K562 (cell line): Measurements from ENCODE around the gene RASGRP1. TPM values are rescaled to one million over a fixed set of nuclear protein-coding genes. Genes with fewer than 3 reads are reported as not detected.

ENCODE experiments used
- ATAC-seq: fragments of 200-7000 bp; cut with Tn5 transposase; 3 replicates; pipeline ENCODE4 v1.9.1; 2020; ENCODE audit warnings: moderate library complexity
- BruUV-seq: library from RNA; stranded (reverse); fragments of 400-500 nt; replicated peaks from 2 replicates; lab custom pipeline; 2021; lab: Mats Ljungman, UMichigan
- CTCF ChIA-PET: fragments of 300-600 bp; formaldehyde crosslinking; extraction: SDS; loops from one replicate; lab custom pipeline; 2021; ENCODE audit warnings: low intra/inter-chr PET ratio; lab: Yijun Ruan, JAX
- POLR2A ChIA-PET: fragments of 300-600, 350-650 bp; sonication (Branson Sonifier 250); formaldehyde crosslinking; extraction: SDS; loops from one replicate; lab custom pipeline; 2021; ENCODE audit warnings: antibody characterized with exemption, inconsistent platforms; lab: Yijun Ruan, JAX
- DNase-seq, 4 experiments: peaks; one replicate each; pipeline versions ENCODE4 v3.0.0 to v3.0.0-alpha.2; 2011 to 2018; ENCODE audit warnings: low spot score in 3 of 4, mixed read lengths in 3 of 4; ENCODE audit errors: extremely low read depth in 1 of 4
- FAIRE-seq: peaks from 2 replicates; lab custom pipeline; 2011; peaks lifted over from hg19 to GRCh38; lab: Jason Lieb, UNC
- H2AFZ ChIP-seq: 2 replicates; pipeline ENCODE4 v1.6.0; 2011; ENCODE audit warnings: low read depth, low read length, control low read depth, inconsistent platforms
- H3K27ac ChIP-seq: fragments of 200-600 bp; 3 replicates; pipeline ENCODE4 v1.8.0; 2011; ENCODE audit warnings: low read depth, mild to moderate bottlenecking, control low read depth, inconsistent platforms, low read length, moderate library complexity, mixed read lengths; ENCODE audit errors: extremely low read depth
- H3K27me3 ChIP-seq, 2 experiments: fragments of 300-600 bp in 1 of 2; 2 replicates in 1 of 2; 3 replicates in 1 of 2; pipeline versions ENCODE4 v1.6.0 to v1.8.0; 2011; ENCODE audit warnings: inconsistent platforms in 2 of 2, low read length in 2 of 2, mild to moderate bottlenecking in 1 of 2, mixed read lengths in 1 of 2, moderate library complexity in 1 of 2; ENCODE audit not compliant: control insufficient read depth in 2 of 2, insufficient read depth in 2 of 2
- H3K36me3 ChIP-seq: fragments of 300-600 bp; 3 replicates; pipeline ENCODE4 v1.8.0; 2011; ENCODE audit warnings: mild to moderate bottlenecking, low read length, inconsistent platforms; ENCODE audit not compliant: control insufficient read depth, insufficient read depth
- H3K4me1 ChIP-seq, 2 experiments: fragments of 200-600 bp in 1 of 2; replicated peaks in 1 of 2; 2 replicates in 1 of 2; 3 replicates in 1 of 2; pipeline versions ENCODE4 v1.5.1 to v1.8.0; 2011; ENCODE audit warnings: inconsistent platforms in 2 of 2, low read length in 2 of 2, mild to moderate bottlenecking in 1 of 2, mixed read lengths in 1 of 2, moderate library complexity in 1 of 2; ENCODE audit not compliant: control insufficient read depth in 2 of 2, insufficient read depth in 2 of 2
- H3K4me2 ChIP-seq: 2 replicates; pipeline ENCODE4 v1.6.1; 2011; ENCODE audit warnings: low read length, control low read depth, inconsistent platforms, mixed read lengths; ENCODE audit not compliant: insufficient read depth
- H3K4me3 ChIP-seq: fragments of 200-600 bp; sonication (generic), shearing (Covaris generic); 2 replicates; pipeline ENCODE4 v1.5.1; 2016; ENCODE audit warnings: control low read depth, inconsistent platforms
- H3K79me2 ChIP-seq: fragments of 200-600 bp; 3 replicates; pipeline ENCODE4 v1.8.0; 2011; ENCODE audit warnings: low read length, inconsistent platforms; ENCODE audit not compliant: control insufficient read depth, insufficient read depth
- H3K9ac ChIP-seq, 2 experiments: 2 replicates each; pipeline versions ENCODE4 v1.6.0 to v1.6.1; 2011; ENCODE audit warnings: low read depth in 2 of 2, low read length in 2 of 2, control low read depth in 1 of 2, inconsistent platforms in 1 of 2, mild to moderate bottlenecking in 1 of 2, mixed read lengths in 1 of 2; ENCODE audit not compliant: insufficient read depth in 1 of 2
- H3K9me1 ChIP-seq: one replicate; pipeline ENCODE4 v1.6.0; 2011; ENCODE audit warnings: inconsistent platforms, mild to moderate bottlenecking, low read length, moderate library complexity; ENCODE audit not compliant: control insufficient read depth, insufficient read depth
- H3K9me3 ChIP-seq: replicated peaks from 2 replicates; pipeline ENCODE4 v1.5.1; 2011; ENCODE audit warnings: low read depth, low read length, inconsistent platforms; ENCODE audit not compliant: control insufficient read depth, insufficient read depth
- H4K20me1 ChIP-seq: replicated peaks from 2 replicates; pipeline ENCODE4 v1.6.1; 2011; ENCODE audit warnings: low read length, inconsistent platforms, mixed read lengths; ENCODE audit not compliant: control insufficient read depth, insufficient read depth
- BRD4 ChIP-seq: fragments of 200-600 bp; sonication (generic); IDR thresholded peaks from 2 replicates; pipeline ENCODE4 v1.6.1; 2017; ENCODE audit warnings: inconsistent platforms
- CAMTA2 ChIP-seq: fragments of 250-450 bp; sonication (Bioruptor Pico); conservative IDR thresholded peaks from 2 replicates; pipeline ENCODE4 v1.5.1; 2022
- EWSR1 ChIP-seq: fragments of 450-650 bp; IDR thresholded peaks from 2 replicates; pipeline ENCODE4 v1.6.1; 2018; ENCODE audit warnings: borderline replicate concordance, mild to moderate bottlenecking, low read depth, moderate library complexity; ENCODE audit not compliant: partially characterized antibody
- HLTF ChIP-seq: fragments of 450-650 bp; IDR thresholded peaks from 2 replicates; pipeline ENCODE4 v1.6.1; 2016
- HNRNPH1 ChIP-seq: fragments of 200-400 bp; formaldehyde crosslinking; optimal IDR thresholded peaks from 2 replicates; pipeline ENCODE3; 2017; ENCODE audit warnings: low read depth, mild to moderate bottlenecking, low read length, moderate library complexity
- KLF16 ChIP-seq: IDR thresholded peaks from 2 replicates; pipeline ENCODE4 v1.6.1; 2016; ENCODE audit warnings: antibody characterized with exemption
- MEIS2 ChIP-seq: fragments of 450-650 bp; IDR thresholded peaks from 2 replicates; pipeline ENCODE4 v1.6.1; 2014; ENCODE audit warnings: mild to moderate bottlenecking; ENCODE audit not compliant: partially characterized antibody
- PHB2 ChIP-seq: fragments of 450-650 bp; IDR thresholded peaks from 2 replicates; pipeline ENCODE4 v1.6.1; 2017; ENCODE audit warnings: low read depth
- RBM17 ChIP-seq: fragments of 200-400 bp; formaldehyde crosslinking; IDR thresholded peaks from 2 replicates; pipeline ENCODE4 v1.6.1; 2017; ENCODE audit warnings: low read depth, mild to moderate bottlenecking, low read length, borderline replicate concordance
- SLC30A9 ChIP-seq: fragments of 250-450 bp; sonication (Bioruptor Pico); IDR thresholded peaks from 2 replicates; pipeline ENCODE4 v1.8.0; 2022; ENCODE audit warnings: mild to moderate bottlenecking, moderate library complexity
- SNRNP70 ChIP-seq: fragments of 200-400 bp; formaldehyde crosslinking; optimal IDR thresholded peaks from 2 replicates; pipeline ENCODE3; 2017; ENCODE audit warnings: low read depth, low read length
- TAL1 ChIP-seq: fragments of 450-650 bp; IDR thresholded peaks from 2 replicates; pipeline ENCODE4 v1.6.1; 2016; ENCODE audit warnings: mild to moderate bottlenecking
- TRIM28 ChIP-seq: fragments of 450-650 bp; IDR thresholded peaks from 2 replicates; pipeline ENCODE4 v1.6.1; 2017
- ZNF217 ChIP-seq: sonication (generic); formaldehyde crosslinking; IDR thresholded peaks from 2 replicates; pipeline ENCODE4 v1.8.0; 2022; ENCODE audit warnings: mild to moderate bottlenecking, missing genetic modification reagents
- ZNF583 ChIP-seq: fragments of 250-450 bp; sonication (Bioruptor Pico); IDR thresholded peaks from 2 replicates; pipeline ENCODE4 v1.4.0; 2020
- ZNF76 ChIP-seq: fragments of 250-450 bp; sonication (Bioruptor Pico); IDR thresholded peaks from 2 replicates; pipeline ENCODE4 v1.4.0; 2020; ENCODE audit warnings: mild to moderate bottlenecking, moderate library complexity, borderline replicate concordance
- WGBS: fragments of 100-300 bp; shearing (Covaris generic); methylation state at CpG from one replicate; pipeline ENCODE4 v1.1.6; 2016; ENCODE audit warnings: low coverage, mixed read lengths; ENCODE audit not compliant: insufficient coverage; ENCODE audit errors: missing lambda C conversion rate; 5-methylcytosine and 5-hydroxymethylcytosine counted together
- in situ Hi-C: fragments of 300-500 bp; cut with MboI; formaldehyde crosslinking; loops from 4 replicates; pipeline ENCODE4 v1.15.0; 2018; ENCODE audit warnings: inconsistent platforms, mixed read lengths
- intact Hi-C: fragments of 100-400 bp; cut with micrococcal nuclease; formaldehyde crosslinking; loops from 2 replicates; pipeline ENCODE4 v1.14.2; 2022
- polyA plus RNA-seq, 8 experiments: library from polyadenylated mRNA; depleted of rRNA in 4 of 8; stranded (reverse) in 5 of 8; unstranded in 3 of 8; fragments of >200 nt; fragmentation: Nextera tagmentation in 2 of 8; fragmentation: Illumina TruSeq in 1 of 8; extraction: Ambion mirVana in 2 of 8; extraction: Trizol in 1 of 8; gene quantifications; 2 replicates each; pipeline versions ENCODE4 v1.2.1 to v1.2.3, GENCODE V29; 2011 to 2014; ENCODE audit warnings: inconsistent platforms in 1 of 8, missing spikeins in 1 of 8
- total RNA-seq, 7 experiments: library from RNA; depleted of rRNA in 6 of 7; stranded (reverse); fragments of >200 nt in 6 of 7; fragmentation: Illumina TruSeq in 2 of 7; extraction: Trizol in 2 of 7; gene quantifications; 2 replicates each; pipeline versions ENCODE4 v1.2.1 to v1.2.3, GENCODE V29; 2011 to 2021; ENCODE audit warnings: low replicate concordance in 1 of 7
- TF ChIP-seq, protein P1 (sequence below): fragments of 250-450 bp; sonication (Bioruptor Pico); IDR thresholded peaks from 2 replicates; pipeline ENCODE4 v1.8.0; 2021; ENCODE audit warnings: borderline replicate concordance, mild to moderate bottlenecking, moderate library complexity; ENCODE audit not compliant: poor library complexity, severe bottlenecking
- TF ChIP-seq, protein P2 (sequence below), 2 experiments: fragments of 450-650 bp in 1 of 2; sonication (generic) in 1 of 2; formaldehyde crosslinking in 1 of 2; IDR thresholded peaks in 1 of 2; conservative IDR thresholded peaks in 1 of 2; 2 replicates each; pipeline versions ENCODE4 v1.6.1 to v1.8.1; 2016 to 2023; ENCODE audit warnings: mild to moderate bottlenecking in 2 of 2, moderate library complexity in 2 of 2, inconsistent platforms in 1 of 2, missing genetic modification reagents in 1 of 2
- TF ChIP-seq, protein P3 (sequence below): sonication (generic); IDR thresholded peaks from 2 replicates; pipeline ENCODE4 v1.6.1; 2016
- TF ChIP-seq, protein P4 (sequence below): sonication (generic); formaldehyde crosslinking; IDR thresholded peaks from 2 replicates; pipeline ENCODE4 v1.5.0; 2020; ENCODE audit warnings: missing genetic modification reagents

Gene RASGRP1
- total and polyA plus RNA-seq, 9 of the 15 experiments (the other 6 are each of a cell fraction or from before 2014, with no cell fraction given): 0.14 to 0.72 (median 0.31) TPM

DNA sequence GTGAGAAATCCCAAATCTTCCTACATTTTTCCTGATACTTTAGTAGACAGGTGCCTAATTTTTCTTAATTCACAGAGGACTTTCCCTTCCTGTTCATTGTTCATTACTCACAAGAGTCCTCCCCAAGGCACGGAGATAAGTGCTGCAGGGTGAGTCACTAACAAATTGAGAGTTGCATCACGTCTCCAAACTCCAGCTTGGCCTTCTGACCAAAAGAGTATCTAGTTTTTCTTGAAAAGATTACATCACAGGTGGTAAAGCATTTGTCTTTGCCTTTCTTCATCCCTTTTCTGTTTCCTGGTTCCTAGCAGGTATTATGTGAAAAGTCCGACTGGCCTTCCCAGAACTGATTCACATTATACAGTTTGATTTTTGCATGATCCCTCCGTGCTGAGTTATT lies 24.9 kb upstream of the RASGRP1 start (continued):
- TF ChIP-seq, protein P1, sequence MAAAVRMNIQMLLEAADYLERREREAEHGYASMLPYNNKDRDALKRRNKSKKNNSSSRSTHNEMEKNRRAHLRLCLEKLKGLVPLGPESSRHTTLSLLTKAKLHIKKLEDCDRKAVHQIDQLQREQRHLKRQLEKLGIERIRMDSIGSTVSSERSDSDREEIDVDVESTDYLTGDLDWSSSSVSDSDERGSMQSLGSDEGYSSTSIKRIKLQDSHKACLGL (CRISPR knock-in tag): no peak
- TF ChIP-seq BRD4 (no peak), HNRNPH1 (no peak), SLC30A9 (CRISPR knock-in tag) (no peak), TAL1 (no peak)
- TF ChIP-seq, protein P2, sequence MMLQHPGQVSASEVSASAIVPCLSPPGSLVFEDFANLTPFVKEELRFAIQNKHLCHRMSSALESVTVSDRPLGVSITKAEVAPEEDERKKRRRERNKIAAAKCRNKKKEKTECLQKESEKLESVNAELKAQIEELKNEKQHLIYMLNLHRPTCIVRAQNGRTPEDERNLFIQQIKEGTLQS (IDR thresholded peaks at IDR 0.05): peak; percentile 99
- TF ChIP-seq, protein P2 (CRISPR knock-in tag; conservative IDR thresholded peaks at IDR 0.05): peak; percentile 81; the same call in 1 of the 2 replicates

DNA sequence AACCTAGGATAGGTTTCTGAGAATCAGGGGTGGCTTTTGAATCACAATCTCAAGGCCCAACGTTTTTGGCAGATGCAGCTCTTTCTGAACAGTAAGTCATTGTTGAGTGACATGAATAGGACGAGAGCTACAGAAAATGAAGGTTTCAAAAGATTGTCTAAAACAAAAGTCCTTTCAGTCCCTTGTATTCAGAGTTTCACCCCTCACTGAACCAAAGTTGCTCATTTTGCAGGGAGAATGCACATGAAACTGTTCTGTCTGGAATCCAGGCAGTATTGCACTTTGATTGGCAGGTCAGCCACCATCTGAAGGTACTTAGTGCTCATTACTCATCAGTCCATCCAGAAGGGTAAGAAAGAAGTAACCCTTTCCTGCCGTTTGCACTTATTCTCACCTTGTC lies 24.1 kb upstream of the RASGRP1 start:
- ATAC-seq: peak; percentile 80
- TF ChIP-seq ZNF76 (CRISPR knock-in tag): no peak
- TF ChIP-seq TRIM28: no peak
- no peak for TF ChIP-seq ZNF217
- TF ChIP-seq HLTF: no peak
- 0 out of 2 replicates have a peak, but pooled peaks have one; percentile 33 for TF ChIP-seq ZNF583 (CRISPR knock-in tag)
- no peak for TF ChIP-seq EWSR1
- TF ChIP-seq PHB2: no peak
- peak; percentile 88 for TF ChIP-seq MEIS2
- TF ChIP-seq RBM17: no peak
- TF ChIP-seq, protein P3, sequence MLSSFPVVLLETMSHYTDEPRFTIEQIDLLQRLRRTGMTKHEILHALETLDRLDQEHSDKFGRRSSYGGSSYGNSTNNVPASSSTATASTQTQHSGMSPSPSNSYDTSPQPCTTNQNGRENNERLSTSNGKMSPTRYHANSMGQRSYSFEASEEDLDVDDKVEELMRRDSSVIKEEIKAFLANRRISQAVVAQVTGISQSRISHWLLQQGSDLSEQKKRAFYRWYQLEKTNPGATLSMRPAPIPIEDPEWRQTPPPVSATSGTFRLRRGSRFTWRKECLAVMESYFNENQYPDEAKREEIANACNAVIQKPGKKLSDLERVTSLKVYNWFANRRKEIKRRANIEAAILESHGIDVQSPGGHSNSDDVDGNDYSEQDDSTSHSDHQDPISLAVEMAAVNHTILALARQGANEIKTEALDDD: no peak
- TF ChIP-seq SNRNP70: no peak
- TF ChIP-seq KLF16: no peak
- TF ChIP-seq, protein P4, sequence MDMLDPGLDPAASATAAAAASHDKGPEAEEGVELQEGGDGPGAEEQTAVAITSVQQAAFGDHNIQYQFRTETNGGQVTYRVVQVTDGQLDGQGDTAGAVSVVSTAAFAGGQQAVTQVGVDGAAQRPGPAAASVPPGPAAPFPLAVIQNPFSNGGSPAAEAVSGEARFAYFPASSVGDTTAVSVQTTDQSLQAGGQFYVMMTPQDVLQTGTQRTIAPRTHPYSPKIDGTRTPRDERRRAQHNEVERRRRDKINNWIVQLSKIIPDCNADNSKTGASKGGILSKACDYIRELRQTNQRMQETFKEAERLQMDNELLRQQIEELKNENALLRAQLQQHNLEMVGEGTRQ (CRISPR knock-in tag): no peak
- no peak for TF ChIP-seq CAMTA2 (CRISPR knock-in tag)

More for the DNA sequence above, 24.1 kb upstream of the RASGRP1 start:
- Histone ChIP-seq H3K4me3 (no peak overlapping the region), H3K9ac (0 out of 4 replicates have a peak overlapping the region, but pooled peaks of 1 of the 2 experiments have one; percentile 11), H3K4me2 (peak overlapping the region; percentile 62), H3K27me3 (no peaks in the 10 kb centered on the region), H3K4me1 (peaks cover 6 to 21% of the 10 kb centered on the region in 2 experiments; a peak in 3 of 5 replicates), H3K27ac (peak overlapping the region; percentile 51; the same call in 1 of the 3 replicates), H3K36me3 (no peaks in the 10 kb centered on the region), H2AFZ (peak overlapping the region; percentile 52), H4K20me1 (no peaks in the 10 kb centered on the region), H3K9me1 (no peaks in the 10 kb centered on the region), H3K79me2 (no peaks in the 10 kb centered on the region), H3K9me3 (no peaks in the 10 kb centered on the region)
- in situ Hi-C loops: no loop called here
- ChIA-PET POLR2A (interaction anchor here (0.7 to 1.5 kb wide), 7 partner anchors 9 to 135 kb away, joined by 3 to 5 read pairs (median 3); partner anchors contain the start of gene FAM98B), CTCF (no interaction called here)
- intact Hi-C loops: no loop called here
- no TSS peak for BruUV-seq
- FAIRE-seq (peak; percentile 69), DNase-seq (peak in 2 of 4 experiments; percentile 24 to 47)
- 11% methylated on average over 3 of the region's 3 CpGs for WGBS
